ENCODE data around the gene GPER1. TPM values are rescaled to one million over a fixed set of nuclear protein-coding genes. Genes with fewer than 3 reads are reported as not detected.

The GPER1 gene
- total RNA-seq, 2 donors from 2014 or later = not detected

GRCh38 chr7:1078519-1078918 lies 9.4 kb upstream of the GPER1 start:
- no peaks in the 10 kb centered on the region for H3K9me3 Mint-ChIP-seq
- ATAC-seq (no peak), DNase-seq (ENCODE audit: low spot score in 2 of 2) (no peak)
- no peak overlapping the region for H3K27ac Mint-ChIP-seq
- no peaks in the 10 kb centered on the region for H3K36me3 Mint-ChIP-seq

- H3K9me3 Mint-ChIP-seq = no peaks in the 10 kb centered on the region
- H3K27ac Mint-ChIP-seq = no peak overlapping the region
- no peaks in the 10 kb centered on the region for H3K36me3 Mint-ChIP-seq
- DNase-seq (ENCODE audit: low spot score in 2 of 2) (no peak), ATAC-seq (no peak)
These were observed 8.9 kb upstream of the GPER1 start for GRCh38 chr7:1078985-1079384.

- H3K9me3 Mint-ChIP-seq = no peaks in the 10 kb centered on the region
- H3K27ac Mint-ChIP-seq = no peak overlapping the region
- ATAC-seq = no peak
- H3K36me3 Mint-ChIP-seq = no peaks in the 10 kb centered on the region
- DNase-seq (ENCODE audit: low spot score in 2 of 2) = no peak
These were observed 8.4 kb upstream of the GPER1 start for GRCh38 chr7:1079546-1079945.

- Mint-ChIP-seq H3K27ac (no peak overlapping the region), H3K36me3 (no peaks in the 10 kb centered on the region), H3K9me3 (no peaks in the 10 kb centered on the region)
- ATAC-seq = no peak
- no peak for DNase-seq (ENCODE audit: low spot score in 2 of 2)
These were observed 7.5 kb upstream of the GPER1 start for GRCh38 chr7:1080252-1080920.

GRCh38 chr7:1080921-1081255 lies 7.0 kb upstream of the GPER1 start:
- Mint-ChIP-seq H3K9me3 (no peaks in the 10 kb centered on the region), H3K36me3 (no peaks in the 10 kb centered on the region), H3K27ac (no peak overlapping the region)
- no peak for ATAC-seq
- DNase-seq (ENCODE audit: low spot score in 2 of 2) = no peak

- ATAC-seq (no peak), DNase-seq (ENCODE audit: low spot score in 2 of 2) (no peak)
- Mint-ChIP-seq H3K36me3 (no peaks in the 10 kb centered on the region), H3K27ac (no peak overlapping the region), H3K9me3 (no peaks in the 10 kb centered on the region)
These were observed 6.6 kb upstream of the GPER1 start for GRCh38 chr7:1081336-1081735.

GRCh38 chr7:1081931-1082401 lies 5.9 kb upstream of the GPER1 start:
- H3K36me3 Mint-ChIP-seq = no peaks in the 10 kb centered on the region
- DNase-seq (ENCODE audit: low spot score in 2 of 2) (no peak), ATAC-seq (no peak)
- H3K9me3 Mint-ChIP-seq = no peaks in the 10 kb centered on the region
- no peak overlapping the region for H3K27ac Mint-ChIP-seq

- no peaks in the 10 kb centered on the region for H3K36me3 Mint-ChIP-seq
- no peak for DNase-seq (ENCODE audit: low spot score in 2 of 2)
- H3K9me3 Mint-ChIP-seq = no peaks in the 10 kb centered on the region
- ATAC-seq = no peak
- no peak overlapping the region for H3K27ac Mint-ChIP-seq
These were observed 3.9 kb upstream of the GPER1 start for GRCh38 chr7:1083729-1084657.

GRCh38 chr7:1085266-1085665 lies 2.6 kb upstream of the GPER1 start:
- ATAC-seq (no peak), DNase-seq (ENCODE audit: low spot score in 2 of 2) (no peak)
- Mint-ChIP-seq H3K27ac (no peak overlapping the region), H3K36me3 (no peaks in the 10 kb centered on the region), H3K9me3 (no peaks in the 10 kb centered on the region)

GRCh38 chr7:1085910-1086421 lies 1.9 kb upstream of the GPER1 start:
- DNase-seq (ENCODE audit: low spot score in 2 of 2) (no peak), ATAC-seq (no peak)
- Mint-ChIP-seq H3K36me3 (no peaks in the 10 kb centered on the region), H3K9me3 (no peaks in the 10 kb centered on the region), H3K27ac (no peak overlapping the region)

- Mint-ChIP-seq H3K36me3 (no peaks in the 10 kb centered on the region), H3K27ac (no peak overlapping the region), H3K9me3 (no peaks in the 10 kb centered on the region)
- ATAC-seq = peak; percentile 82 to 88
- peak; percentile 72 to 89 for DNase-seq (ENCODE audit: low spot score in 2 of 2)
These were observed 1.1 kb upstream of the GPER1 start for GRCh38 chr7:1086588-1087464.

GRCh38 chr7:1087465-1087814 lies 473 bp upstream of the GPER1 start:
- no peaks in the 10 kb centered on the region for H3K36me3 Mint-ChIP-seq
- H3K9me3 Mint-ChIP-seq = no peaks in the 10 kb centered on the region
- DNase-seq (ENCODE audit: low spot score in 2 of 2) (no peak), ATAC-seq (no peak)
- H3K27ac Mint-ChIP-seq = no peak overlapping the region

GRCh38 chr7:1090236-1090635 lies 2.3 kb downstream of the GPER1 start:
- ATAC-seq (no peak), DNase-seq (ENCODE audit: low spot score in 2 of 2) (no peak)
- H3K27ac Mint-ChIP-seq = no peak overlapping the region

GRCh38 chr7:1090686-1091643 lies 3.1 kb downstream of the GPER1 start:
- no peak for DNase-seq (ENCODE audit: low spot score in 2 of 2)
- no peak for ATAC-seq
- peak overlapping the region in 1 of 2 donors; percentile 81 for H3K27ac Mint-ChIP-seq
- no peaks in the 10 kb centered on the region for H3K9me3 Mint-ChIP-seq
- H3K36me3 Mint-ChIP-seq = no peaks in the 10 kb centered on the region

More at GRCh38 chr7:1090236-1090635, 2.3 kb downstream of the GPER1 start:
- Mint-ChIP-seq H3K36me3 (no peaks in the 10 kb centered on the region), H3K9me3 (no peaks in the 10 kb centered on the region)

- ATAC-seq (no peak), DNase-seq (ENCODE audit: low spot score in 2 of 2) (no peak)
- Mint-ChIP-seq H3K9me3 (no peaks in the 10 kb centered on the region), H3K36me3 (no peaks in the 10 kb centered on the region), H3K27ac (no peak overlapping the region)
These were observed 3.7 kb downstream of the GPER1 start for GRCh38 chr7:1091644-1092027.

GRCh38 chr7:1092161-1092632 lies 4.3 kb downstream of the GPER1 start:
- H3K27ac Mint-ChIP-seq = no peak overlapping the region
- DNase-seq (ENCODE audit: low spot score in 2 of 2) = no peak
- ATAC-seq = no peak
- no peaks in the 10 kb centered on the region for H3K9me3 Mint-ChIP-seq
- peaks cover 0 to 4% of the 10 kb centered on the region in 2 donors for H3K36me3 Mint-ChIP-seq
